Measurements from ENCODE around the gene LSM7.
"Not testable (repeated sequence)": the region's sequence is repeated elsewhere in the genome, so short reads cannot be mapped to it uniquely, and the experiment has no call there.

Gene LSM7

DNA sequence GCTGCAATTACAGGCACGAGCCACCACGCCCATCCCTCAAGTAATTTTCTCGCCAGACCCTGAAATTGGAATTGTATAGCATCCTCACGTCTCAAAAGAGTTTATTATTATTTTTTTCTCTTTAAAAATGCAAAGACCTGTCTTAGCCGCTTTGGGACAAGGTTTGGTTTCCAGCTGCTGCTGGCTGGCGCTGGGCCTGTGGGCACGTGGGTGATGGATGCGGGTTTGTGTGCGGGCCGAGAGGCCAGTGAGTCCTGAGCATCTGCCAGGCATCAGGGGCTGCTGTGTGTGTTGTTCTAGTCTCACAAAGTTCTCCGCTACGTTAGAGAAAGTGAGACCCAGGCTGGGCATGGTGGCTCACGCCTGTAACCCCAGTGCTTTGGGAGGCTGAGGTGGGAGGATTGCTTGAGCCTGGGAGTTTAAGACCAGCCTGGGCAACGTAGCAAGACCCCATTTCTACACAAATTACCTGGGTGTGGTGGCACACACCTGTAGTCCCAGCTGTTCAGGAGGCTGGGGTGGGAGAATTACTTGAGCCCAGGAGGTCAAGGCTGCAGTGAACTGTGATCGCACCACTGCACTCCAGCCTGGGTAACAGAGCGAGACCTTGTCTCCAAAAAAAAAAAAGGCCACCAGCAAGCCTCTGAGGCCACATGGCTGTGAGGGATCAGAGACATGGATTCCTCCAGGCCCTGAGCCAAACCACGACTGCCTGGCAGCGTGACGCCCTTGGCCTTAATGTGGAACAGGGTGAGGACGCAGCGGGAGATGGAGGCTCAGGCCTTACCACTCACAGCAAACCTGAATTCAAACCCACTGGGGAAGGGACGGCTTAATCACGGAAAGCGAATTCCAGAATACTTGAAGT lies 27.0 kb upstream of the LSM7 start:
- DNase-seq (ENCODE audit: low read depth in 2 of 2), result no peak

DNA sequence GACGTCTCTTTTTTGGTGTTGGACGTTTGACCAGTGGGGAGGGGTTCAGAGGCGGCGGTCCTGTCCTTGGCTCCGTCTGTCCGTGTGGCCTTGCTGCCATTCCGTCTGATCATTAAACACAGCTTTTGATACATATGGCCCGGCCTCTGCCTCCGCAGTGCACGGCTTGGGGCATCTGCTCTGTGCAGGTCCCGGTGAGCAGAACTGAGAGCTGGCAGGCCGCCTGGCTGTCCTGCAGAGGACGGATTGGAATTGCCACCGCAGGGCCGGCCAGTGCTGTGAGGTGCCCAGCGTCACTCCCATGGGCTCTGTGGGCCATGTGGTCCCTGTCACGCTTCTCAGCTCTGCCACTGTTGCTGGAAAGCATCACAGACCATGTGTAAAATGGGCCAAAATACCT lies 26.3 kb upstream of the LSM7 start:
- DNase-seq (ENCODE audit: low read depth in 2 of 2), result no peak

DNA sequence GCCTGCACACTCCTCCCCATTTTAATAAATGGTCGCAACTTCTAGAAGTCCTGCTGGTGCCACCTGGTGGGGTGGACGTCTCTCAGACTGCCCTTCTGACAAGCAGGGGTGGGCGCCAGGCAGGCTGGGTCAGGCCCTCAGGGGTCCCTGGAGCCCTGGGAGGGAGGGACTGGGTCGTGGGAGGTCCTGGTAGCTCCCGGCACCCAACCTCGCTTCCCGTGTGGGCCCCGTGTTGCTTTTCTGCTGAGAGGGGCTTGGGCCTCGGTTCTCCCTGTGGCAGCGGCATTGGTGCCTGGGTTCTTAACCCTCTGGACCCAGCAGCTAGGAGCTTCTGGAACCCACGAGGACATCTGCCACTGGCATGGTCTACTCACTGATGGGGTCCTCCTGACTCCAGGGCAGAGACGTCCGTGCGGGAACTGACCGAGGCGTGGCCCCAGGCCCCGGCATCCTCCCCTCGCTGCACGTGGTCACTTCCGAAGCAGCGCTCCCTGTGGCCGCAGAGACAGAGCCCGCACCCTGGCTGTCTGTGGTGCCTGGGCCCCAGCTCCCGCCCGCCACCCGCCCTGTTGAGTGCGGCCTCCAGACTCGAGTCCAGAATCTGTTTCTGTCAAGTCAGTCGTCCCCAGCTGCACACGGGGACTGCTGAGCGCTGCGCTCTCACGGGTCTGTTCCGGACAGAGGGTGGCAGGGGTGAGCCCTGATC lies 25.7 kb upstream of the LSM7 start:
- no peak for DNase-seq (ENCODE audit: low read depth in 2 of 2)

DNA sequence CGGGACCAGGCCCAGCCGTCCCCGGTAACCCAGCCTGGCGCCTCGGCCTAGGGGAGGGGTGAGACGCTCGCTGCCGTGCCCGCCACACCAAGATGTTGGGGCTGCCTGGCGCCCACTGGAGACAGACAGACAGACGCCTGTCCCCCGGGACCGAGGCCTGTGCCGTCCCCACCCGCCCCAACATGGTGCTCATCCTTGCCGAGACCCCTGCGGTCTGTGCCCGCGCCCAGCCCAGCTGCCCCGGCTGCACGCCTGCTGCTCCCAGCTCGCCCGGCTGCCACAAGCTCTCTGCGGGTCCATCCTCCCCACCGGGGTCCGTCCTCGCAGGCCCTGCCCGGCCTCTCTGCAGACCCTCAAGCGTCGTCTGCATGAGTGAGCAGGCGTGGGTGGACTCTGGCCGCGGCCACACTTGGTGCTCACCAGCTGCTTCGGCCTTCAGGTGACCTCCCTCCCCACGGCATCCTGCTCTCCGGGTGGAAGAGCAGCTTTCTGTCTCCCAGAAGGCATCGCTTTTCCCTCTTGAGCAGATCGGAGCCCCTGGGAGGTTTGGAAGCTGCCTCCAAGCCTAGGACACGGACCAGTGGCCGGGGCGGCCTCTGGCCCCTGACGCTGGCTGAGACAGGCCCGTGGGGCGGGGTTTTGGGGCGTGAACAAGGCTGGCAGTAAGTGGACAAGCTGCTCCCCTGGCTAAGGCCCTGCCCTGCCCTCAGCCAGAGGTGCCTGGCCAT lies 24.9 kb upstream of the LSM7 start:
- DNase-seq (ENCODE audit: low read depth in 2 of 2), result no peak

DNA sequence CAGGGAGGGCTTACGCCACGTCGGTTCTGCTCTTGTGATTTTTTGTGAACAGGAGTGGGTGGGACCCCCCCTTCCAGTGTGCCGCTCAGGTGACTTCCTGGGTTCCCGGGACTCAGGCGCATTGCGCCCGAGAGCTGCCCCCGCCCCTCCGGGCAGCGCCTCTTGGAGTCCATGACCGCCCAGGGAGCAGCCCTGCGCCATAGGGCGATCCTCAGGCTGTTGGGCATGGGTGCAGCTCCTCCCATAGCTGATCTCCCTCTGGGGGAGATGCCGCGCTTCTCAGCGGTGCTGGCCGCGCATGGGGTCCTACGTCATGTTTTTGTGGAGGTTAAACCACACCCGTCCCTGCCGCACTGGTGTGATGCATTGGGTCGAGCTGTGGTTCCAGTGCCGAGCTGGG lies 23.7 kb upstream of the LSM7 start:
- no peak for DNase-seq (ENCODE audit: low read depth in 2 of 2)

DNA sequence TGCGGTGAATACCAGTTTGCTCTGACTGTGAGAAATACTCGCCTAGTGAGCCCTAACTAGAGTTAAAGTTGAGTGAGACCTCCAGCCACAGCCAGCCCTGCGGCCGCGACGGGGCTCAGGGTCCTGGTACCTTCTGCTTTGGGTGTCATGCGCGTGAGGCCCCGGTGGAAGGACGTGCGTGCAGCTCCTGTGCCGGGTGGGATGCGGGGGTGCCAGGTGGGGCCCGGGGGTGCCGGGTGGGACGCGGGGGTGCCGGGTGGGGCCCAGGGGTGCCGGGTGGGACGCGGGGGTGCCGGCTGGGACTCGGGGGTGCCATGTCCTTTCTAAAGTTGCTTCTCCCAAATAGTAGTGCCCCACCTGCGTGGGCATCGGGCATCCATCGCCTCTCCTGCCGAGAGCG lies 23.2 kb upstream of the LSM7 start:
- DNase-seq (ENCODE audit: low read depth in 2 of 2), result no peak

DNA sequence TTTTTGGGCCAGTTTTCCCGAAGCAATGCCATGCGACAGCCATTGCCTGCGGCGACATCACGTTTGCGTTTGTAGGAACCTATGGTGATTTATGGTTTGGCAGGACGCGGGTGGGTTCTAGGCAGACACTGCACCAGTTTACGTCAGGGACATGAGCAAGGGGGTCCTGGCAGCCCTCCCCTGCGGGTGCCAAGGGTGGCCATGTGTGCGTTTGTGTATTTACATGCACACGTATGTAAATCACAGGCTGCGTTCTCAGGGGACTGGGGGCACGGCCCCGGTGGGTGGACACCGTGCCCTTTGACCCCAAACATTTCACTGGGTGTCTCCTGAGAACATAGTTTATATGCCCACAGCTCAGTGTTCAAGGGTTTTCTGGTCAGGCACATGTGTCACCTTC lies 22.3 kb upstream of the LSM7 start:
- DNase-seq (ENCODE audit: low read depth in 2 of 2), result no peak

DNA sequence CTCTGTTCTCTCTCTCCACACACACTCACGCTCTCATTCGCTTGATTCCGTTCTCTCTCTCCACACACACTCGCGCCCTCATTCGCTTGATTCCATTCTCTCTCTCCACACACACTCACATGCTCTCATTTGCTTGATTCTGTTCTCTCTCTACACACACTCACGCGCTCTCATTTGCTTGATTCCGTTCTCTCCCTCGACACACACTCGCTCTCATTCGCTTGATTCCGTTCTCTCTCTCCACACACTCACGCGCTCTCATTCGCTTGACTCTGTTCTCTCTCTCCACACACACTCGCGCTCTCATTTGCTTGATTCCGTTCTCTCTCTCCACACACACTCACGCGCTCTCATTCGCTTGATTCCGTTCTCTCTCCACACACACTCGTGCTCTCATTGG lies 21.4 kb upstream of the LSM7 start:
- not testable (repeated sequence) for DNase-seq (ENCODE audit: low read depth in 2 of 2)

DNA sequence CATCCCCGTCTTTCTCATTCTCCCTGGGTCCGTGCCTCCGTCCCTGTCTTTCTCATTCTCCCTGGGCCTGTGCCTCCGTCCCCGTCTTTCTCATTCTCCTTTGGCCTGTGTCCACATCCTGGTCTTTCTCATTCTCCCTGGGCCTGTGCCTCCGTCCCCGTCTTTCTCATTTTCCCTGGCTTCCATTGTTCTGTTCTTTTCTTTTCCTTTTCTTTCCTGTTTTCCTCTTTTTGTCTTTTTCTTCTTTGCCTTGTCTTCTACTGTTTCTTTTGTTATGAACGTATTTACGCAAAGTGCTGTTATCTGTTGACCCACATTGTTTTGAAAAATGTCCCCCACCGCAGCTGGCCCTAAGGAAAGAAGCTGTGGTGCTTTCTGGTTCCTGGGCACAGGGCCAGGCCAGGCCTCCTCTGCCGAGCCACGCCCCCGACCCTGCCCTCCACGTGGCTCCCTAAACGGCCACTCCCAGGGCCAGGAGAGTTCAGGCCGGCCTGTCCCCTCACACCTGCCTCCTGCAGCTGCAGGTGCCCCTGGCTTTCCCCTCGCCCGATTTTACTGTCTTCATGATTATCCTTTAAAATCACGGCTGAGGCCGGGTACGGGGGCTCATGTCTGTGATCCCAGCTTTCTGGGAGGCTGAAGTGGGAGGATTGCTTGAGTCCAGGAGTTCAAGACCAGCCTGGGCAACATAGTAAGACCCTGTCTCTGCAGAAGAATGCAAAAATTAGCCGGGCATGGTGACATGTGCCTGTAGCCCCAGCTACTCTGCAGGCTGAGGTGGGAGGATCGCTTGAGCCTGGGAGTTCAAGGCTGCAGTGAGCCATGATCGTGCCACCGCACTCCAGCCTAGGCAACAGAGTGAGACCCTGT lies 17.6 kb upstream of the LSM7 start:
- no peak for DNase-seq (ENCODE audit: low read depth in 2 of 2)

DNA sequence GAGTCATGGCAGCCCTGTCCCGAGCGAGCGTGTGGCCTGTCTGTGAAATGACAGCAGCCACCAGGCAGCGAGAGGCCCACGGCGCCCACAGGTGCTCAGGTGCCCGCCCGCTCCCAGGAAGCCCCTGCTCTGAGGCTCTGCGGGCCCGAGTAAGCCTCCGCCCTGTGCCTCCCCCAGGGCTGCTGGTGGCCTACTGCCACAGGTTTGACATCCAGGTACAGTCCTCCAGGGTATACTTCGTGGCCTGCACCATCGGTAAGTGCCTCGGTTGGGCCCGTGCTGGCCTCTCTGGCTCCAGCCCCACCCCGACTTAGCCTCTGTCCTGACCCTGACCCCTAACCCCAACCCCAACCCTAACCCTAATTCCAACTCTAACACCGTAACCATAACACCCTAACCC lies 16.7 kb upstream of the LSM7 start:
- DNase-seq (ENCODE audit: low read depth in 2 of 2), result no peak

DNA sequence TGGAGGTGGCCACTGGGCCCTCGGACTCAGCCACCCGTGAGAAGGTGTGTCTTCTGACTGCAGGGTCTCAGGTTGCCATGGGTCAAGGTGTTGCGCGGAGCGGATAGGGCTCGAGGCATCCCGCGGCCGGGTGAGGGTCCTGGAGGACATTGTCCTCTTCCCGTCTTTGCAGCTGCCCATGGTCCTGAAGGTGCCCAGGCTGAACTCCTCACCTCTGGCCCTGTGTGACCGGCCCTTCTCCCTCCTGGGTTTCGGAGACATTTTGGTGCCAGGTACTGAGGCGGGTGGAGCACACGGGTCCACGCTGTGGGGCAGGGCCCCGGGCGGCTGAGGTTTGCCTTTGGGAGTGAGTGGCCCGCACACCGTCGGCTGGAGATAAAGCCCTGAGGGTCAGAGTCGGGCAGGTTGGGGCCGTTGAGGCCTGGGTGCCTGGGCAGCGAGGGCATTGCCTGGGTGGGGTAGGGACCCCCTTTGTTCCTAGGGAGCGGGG lies 16.0 kb upstream of the LSM7 start:
- no peak for DNase-seq (ENCODE audit: low read depth in 2 of 2)

DNA sequence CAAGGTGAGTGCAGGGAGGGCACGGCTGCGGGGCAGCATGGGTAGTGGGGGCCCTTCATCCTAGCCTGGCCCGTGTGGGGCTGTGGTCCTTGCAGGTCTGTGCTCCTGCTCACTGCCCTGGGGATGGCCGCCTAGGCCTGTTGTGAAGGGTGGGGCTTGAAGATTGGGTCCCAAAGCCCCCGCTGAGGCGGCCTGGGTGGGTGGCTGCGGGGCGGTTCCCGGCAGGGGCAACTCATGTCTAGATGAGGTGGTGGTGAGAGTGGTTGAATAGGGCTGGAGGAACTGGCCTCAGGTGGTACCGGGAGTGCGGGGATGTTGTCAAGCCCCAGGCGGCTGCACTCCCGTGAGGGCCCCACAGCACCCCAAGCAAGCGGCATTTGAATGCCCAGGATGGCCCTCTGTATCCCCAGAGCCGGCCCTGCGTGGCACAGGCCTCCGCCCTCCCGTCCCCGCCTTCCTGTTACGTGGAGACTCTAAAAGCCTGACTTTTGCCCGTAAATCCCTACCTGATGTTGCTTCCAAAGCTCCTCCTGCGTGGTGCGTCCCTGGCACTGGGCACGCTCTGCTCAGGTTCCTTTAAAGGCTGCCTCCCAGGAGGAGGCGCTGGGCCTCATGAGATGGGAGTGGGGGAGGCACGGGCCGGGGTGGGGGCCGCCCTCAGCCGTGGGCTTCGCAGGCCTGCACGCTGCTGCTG lies 15.1 kb upstream of the LSM7 start:
- no peak for DNase-seq (ENCODE audit: low read depth in 2 of 2)

DNA sequence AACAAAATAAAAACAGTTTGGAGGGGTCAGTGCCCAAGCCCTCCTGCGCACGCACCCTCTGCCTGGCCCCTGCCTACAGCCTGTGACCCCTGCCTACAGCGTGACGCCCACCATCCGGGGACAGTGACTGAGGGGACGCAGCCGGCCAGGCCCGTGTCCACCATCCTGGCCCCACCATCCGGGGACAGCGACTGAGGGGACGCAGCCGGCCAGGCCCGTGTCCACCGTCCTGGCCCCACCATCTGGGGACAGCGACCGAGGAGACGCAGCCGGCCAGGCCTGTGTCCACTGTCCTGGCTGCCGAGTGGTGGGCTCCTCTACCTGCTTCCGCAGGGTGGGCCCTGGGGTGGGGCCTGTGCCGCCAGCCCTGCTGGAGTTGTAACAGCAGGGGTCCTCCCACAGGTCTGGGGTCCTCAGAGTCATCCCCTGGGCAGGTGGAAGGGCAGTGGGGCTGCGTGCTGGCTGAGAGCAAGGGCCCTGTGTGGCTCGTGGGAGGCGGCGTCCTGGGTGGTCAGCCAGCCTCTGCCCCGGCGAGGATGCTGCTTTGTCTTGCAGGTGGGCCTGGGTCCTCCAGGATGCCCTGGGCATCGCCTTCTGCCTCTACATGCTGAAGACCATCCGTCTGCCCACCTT lies 14.4 kb upstream of the LSM7 start:
- DNase-seq (ENCODE audit: low read depth in 2 of 2), result no peak

DNA sequence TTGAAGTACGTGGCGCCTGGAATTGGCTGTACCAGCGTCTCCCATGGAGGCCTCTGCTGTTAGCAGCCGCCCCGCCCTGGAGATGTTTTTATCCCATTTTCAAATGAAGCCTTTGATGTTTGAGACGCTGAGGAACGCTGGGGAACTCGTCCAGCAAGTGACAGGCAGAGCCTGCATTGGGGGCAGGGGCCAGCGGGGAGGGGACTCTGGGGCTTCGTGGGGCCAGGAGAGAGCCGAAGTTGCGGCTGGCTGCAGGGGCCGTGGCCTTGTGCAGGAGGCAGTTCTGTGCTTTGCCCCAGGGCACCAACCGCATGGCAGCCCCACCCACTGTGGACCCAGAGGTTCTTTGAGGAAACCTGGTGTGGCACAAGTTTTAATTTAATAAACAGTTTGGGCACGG lies 13.6 kb upstream of the LSM7 start:
- DNase-seq (ENCODE audit: low read depth in 2 of 2), result no peak

DNA sequence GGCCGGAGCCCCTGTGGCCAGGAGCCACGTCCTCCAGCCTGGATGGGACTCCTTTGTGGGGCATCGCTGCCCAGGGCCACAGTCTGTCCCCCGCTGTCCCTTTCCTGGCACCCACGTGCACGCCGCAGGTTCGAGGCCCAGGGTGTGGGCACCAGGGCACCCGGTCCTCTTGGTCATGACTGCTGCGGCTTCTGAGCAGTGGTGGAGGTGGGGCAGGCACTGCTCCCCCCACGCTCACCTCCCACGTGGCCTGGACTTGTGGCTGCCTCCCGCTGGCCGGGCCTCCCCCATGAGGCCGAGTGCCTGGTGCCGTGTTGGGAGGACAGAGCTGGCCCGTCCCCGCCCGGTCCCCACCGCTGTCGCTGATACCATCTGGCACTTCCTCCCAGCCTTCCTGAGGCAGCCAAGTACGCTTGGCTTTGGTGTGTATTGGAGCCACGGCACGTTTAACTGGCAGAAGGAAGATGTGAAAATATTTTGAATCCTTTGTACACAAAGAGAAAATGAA lies 12.9 kb upstream of the LSM7 start:
- no peak for DNase-seq (ENCODE audit: low read depth in 2 of 2)

DNA sequence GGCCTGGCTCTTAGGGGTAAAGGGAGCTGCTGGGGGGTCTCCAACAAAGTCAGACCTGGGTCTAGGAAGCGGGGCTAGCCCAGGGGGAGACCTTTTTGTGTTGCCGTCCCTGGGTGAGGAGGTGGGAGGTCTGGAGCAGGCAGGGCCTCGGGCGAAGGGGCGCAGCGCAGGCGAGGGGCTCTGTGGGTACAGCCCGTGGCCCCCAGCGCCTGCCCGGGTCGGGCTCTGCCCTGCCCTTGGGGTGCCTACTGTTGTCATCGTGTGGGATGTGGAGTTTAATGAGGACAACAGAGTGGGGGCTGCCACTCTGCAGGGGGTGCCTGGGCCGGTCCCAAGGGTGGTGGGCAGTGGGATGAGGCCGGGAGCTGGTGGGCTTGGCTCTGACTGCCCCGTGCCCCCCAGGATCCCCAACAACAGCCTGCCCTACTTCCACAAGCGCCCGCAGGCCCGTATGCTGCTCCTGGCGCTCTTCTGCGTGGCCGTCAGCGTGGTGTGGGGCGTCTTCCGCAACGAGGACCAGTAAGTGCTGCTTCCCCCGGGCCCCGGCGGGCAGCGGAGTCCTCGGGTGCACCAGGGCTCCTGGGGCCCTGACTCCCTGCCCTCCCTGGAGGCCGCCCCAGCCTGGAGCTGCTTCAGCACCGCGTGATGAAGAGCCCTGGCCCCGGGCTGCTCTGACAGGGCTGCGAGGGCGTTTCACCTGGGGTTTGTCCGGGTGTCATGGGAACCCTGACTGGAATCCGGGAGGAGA lies 12.3 kb upstream of the LSM7 start:
- DNase-seq (ENCODE audit: low read depth in 2 of 2), result no peak

DNA sequence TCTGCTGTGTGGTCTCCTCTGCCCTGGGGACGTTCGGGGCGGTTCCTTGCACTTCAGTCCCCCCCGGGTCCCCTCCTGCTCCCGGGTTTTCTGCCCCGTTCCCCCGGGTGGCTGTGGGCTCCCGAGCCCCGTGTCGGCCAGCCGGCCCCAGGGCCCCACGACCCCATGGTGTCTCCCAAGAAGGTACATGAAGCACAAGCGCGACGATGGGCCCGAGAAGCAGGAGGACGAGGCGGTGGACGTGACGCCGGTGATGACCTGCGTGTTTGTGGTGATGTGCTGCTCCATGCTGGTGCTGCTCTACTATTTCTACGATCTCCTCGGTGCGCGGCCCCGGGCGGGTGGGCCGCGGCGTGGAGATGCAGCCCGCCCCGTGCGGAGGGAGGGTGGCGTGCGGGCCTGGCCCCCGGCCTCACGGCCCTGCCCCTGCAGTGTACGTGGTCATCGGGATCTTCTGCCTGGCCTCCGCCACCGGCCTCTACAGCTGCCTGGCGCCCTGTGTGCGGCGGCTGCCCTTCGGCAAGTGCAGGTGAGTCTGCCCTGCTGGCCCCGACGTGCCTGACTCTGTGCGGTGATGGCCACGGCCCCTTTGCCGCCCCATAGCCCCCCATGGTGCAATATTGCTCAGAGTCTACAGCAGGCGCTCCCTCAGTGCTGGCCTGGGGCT lies 11.4 kb upstream of the LSM7 start:
- no peak for DNase-seq (ENCODE audit: low read depth in 2 of 2)

DNA sequence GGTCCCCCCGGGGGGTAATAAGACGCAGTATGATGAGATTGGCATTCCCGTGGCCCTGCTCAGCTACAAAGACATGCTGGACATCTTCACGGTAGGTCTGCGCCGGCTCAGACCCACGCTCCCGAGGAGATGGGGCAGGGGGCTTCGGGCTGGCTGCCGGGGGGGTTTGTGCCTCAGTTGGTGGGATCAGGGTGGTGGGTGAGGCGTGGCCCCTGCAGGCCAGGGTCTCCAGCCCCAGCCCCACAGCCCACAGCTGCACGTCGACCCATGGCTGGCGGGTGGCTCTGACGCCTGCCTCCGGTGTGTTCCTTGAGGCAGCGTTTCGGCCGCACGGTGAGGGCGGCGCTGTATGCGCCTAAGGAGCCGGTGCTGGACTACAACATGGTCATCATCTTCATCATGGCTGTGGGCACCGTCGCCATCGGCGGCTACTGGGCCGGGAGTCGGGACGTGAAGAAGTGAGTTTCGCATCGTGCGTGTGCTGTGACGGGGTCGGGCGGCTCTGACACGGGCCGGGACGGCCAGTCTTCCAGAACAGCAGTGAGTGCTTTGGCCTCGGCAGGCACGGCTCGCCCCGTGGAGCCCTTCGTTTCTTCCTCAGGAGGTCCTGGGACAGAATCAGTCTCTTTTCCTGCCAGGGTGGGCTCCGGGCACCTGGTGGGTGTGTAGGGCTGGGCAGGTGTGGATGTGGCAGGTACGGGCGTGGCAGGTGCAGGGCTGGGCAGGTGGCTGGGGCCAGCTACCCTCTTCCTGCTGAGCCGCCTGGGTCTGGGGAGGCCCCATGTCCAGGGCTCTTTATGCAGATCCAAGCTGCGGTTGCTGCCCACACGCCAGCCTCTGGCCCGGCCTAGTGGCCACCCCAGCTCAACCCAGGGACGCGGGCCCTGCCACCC lies 10.6 kb upstream of the LSM7 start:
- no peak for DNase-seq (ENCODE audit: low read depth in 2 of 2)

Data from activated CD4-positive, alpha-beta T cell treated with anti-CD3 and anti-CD28 coated beads for 24 hours (primary cell).